B cell (primary cell): Measurements from ENCODE around the gene NR4A1. TPM values are rescaled to one million over a fixed set of nuclear protein-coding genes. Genes with fewer than 3 reads are reported as not detected.

Experiments
- ATAC-seq: fragments of 200-7000 bp; cut with Tn5 transposase; one replicate; pipeline ENCODE4 v1.10.0; 2021; ENCODE audit warnings: low read depth, mild to moderate bottlenecking, moderate number of reproducible peaks, moderate library complexity
- CTCF ChIA-PET: fragments of 350-600 bp; sonication (Branson Sonifier 250); formaldehyde crosslinking; loops from one replicate; lab custom pipeline; 2021; ENCODE audit warnings: antibody characterized with exemption, inconsistent platforms; lab: Charles Lee
- POLR2A ChIA-PET: fragments of 350-600 bp; sonication (Branson Sonifier 250); formaldehyde crosslinking; loops from one replicate; lab custom pipeline; 2021; ENCODE audit warnings: antibody characterized with exemption; lab: Charles Lee
- DNase-seq: peaks from one replicate; pipeline ENCODE4 v3.0.0; 2013
- H2AFZ ChIP-seq: 2 replicates; pipeline ENCODE4 v1.6.1; 2012; ENCODE audit warnings: mild to moderate bottlenecking, low read depth, low read length; ENCODE audit not compliant: insufficient read depth, poor library complexity, severe bottlenecking
- H3K27ac ChIP-seq, 2 donors: 1 replicate in 1 of 2; 2 replicates in 1 of 2; pipeline ENCODE4 v1.5.1; 2012 to 2013; ENCODE audit warnings: low read length in 2 of 2, mild to moderate bottlenecking in 2 of 2, moderate library complexity in 1 of 2
- H3K27me3 ChIP-seq, 4 experiments: fragments of 200-600 bp in 1 of 4; sonication (generic) in 1 of 4; replicated peaks in 1 of 4; 1 replicate in 2 of 4; 2 replicates in 2 of 4; pipeline versions ENCODE4 v1.6.1 to v1.7.0; 2013 to 2016; ENCODE audit warnings: low read length in 3 of 4, mild to moderate bottlenecking in 2 of 4, mixed read lengths in 1 of 4, moderate library complexity in 1 of 4; ENCODE audit not compliant: insufficient read depth in 4 of 4, control insufficient read depth in 3 of 4; ENCODE audit errors: control extremely low read depth in 1 of 4
- H3K36me3 ChIP-seq, 2 experiments: replicated peaks in 1 of 2; 1 replicate in 1 of 2; 2 replicates in 1 of 2; pipeline versions ENCODE4 v1.6.1 to v1.7.1; 2013; ENCODE audit warnings: low read length in 1 of 2; ENCODE audit not compliant: insufficient read depth in 2 of 2, control insufficient read depth in 1 of 2; ENCODE audit errors: control extremely low read depth in 1 of 2, extremely low read depth in 1 of 2
- H3K4me1 ChIP-seq, 2 donors: fragments of 200-600 bp in 1 of 2; sonication (generic) in 1 of 2; 1 replicate in 1 of 2; 2 replicates in 1 of 2; pipeline versions ENCODE4 v1.5.1 to v1.6.1; 2013 to 2017; ENCODE audit warnings: low read length in 2 of 2; ENCODE audit not compliant: control insufficient read depth in 2 of 2, insufficient read depth in 2 of 2
- H3K4me2 ChIP-seq: replicated peaks from 2 replicates; pipeline ENCODE3; 2012; ENCODE audit warnings: mild to moderate bottlenecking, low read depth, low read length; ENCODE audit not compliant: poor library complexity, severe bottlenecking
- H3K4me3 ChIP-seq, 5 experiments: fragments of 200-600 bp in 1 of 5; sonication (generic) in 1 of 5; 1 replicate in 3 of 5; 2 replicates in 2 of 5; pipeline versions ENCODE4 v1.5.1 to v1.7.0; 2011 to 2016; ENCODE audit warnings: low read length in 4 of 5, mild to moderate bottlenecking in 4 of 5, low read depth in 2 of 5, control low read depth in 1 of 5, moderate library complexity in 1 of 5; ENCODE audit not compliant: insufficient read depth in 1 of 5; ENCODE audit errors: control extremely low read depth in 1 of 5, extremely low read depth in 1 of 5
- H3K79me2 ChIP-seq: fragments of 200-600 bp; sonication (generic); one replicate; pipeline ENCODE4 v1.6.0; 2016; ENCODE audit warnings: low read length; ENCODE audit not compliant: control insufficient read depth, insufficient read depth
- H3K9ac ChIP-seq: fragments of 200-600 bp; sonication (generic); 2 replicates; pipeline ENCODE4 v1.6.1; 2017; ENCODE audit warnings: mild to moderate bottlenecking, low read length, moderate library complexity
- H3K9me3 ChIP-seq, 3 donors: one replicate each; pipeline versions ENCODE4 v1.6.1 to v1.7.1; 2013; ENCODE audit warnings: low read length in 2 of 3; ENCODE audit not compliant: control insufficient read depth in 2 of 3, insufficient read depth in 1 of 3; ENCODE audit errors: control extremely low read depth in 1 of 3
- H4K20me1 ChIP-seq: 2 replicates; pipeline ENCODE4 v1.6.0; 2012; ENCODE audit warnings: mild to moderate bottlenecking, low read length; ENCODE audit not compliant: insufficient read depth, control insufficient read depth, poor library complexity, severe bottlenecking
- H3K27ac Mint-ChIP-seq: one replicate; pipeline ENCODE4 v1.8.0; 2021; ENCODE audit warnings: mixed read lengths
- H3K27me3 Mint-ChIP-seq: one replicate; pipeline ENCODE4 v1.8.0; 2021; ENCODE audit warnings: mixed read lengths
- H3K4me1 Mint-ChIP-seq: one replicate; pipeline ENCODE4 v1.8.0; 2021; ENCODE audit warnings: mixed read lengths
- H3K4me3 Mint-ChIP-seq: one replicate; pipeline ENCODE4 v1.8.0; 2021; ENCODE audit warnings: mixed read lengths
- H3K9me3 Mint-ChIP-seq: one replicate; pipeline ENCODE4 v1.8.0; 2022; ENCODE audit warnings: mixed read lengths; ENCODE audit not compliant: insufficient read depth
- CTCF ChIP-seq: fragments of 200-600 bp; IDR thresholded peaks from one replicate; pipeline ENCODE4 v1.8.0; 2022; ENCODE audit warnings: antibody characterized with exemption, mild to moderate bottlenecking
- EZH2 ChIP-seq: IDR thresholded peaks from 2 replicates; pipeline ENCODE4 v1.6.1; 2012; ENCODE audit warnings: borderline replicate concordance, low read depth, mild to moderate bottlenecking, moderate library complexity, low read length; ENCODE audit not compliant: insufficient read depth, poor library complexity, severe bottlenecking
- WGBS: methylation state at CpG from one replicate; pipeline ENCODE4 v1.1.5; 2013; ENCODE audit warnings: missing lambda C conversion rate; ENCODE audit not compliant: insufficient coverage; 5-methylcytosine and 5-hydroxymethylcytosine counted together
- intact Hi-C: fragments of 100-400 bp; cut with micrococcal nuclease; formaldehyde crosslinking; loops from one replicate; pipeline ENCODE4 v1.10.0; 2022
- polyA plus RNA-seq: library from polyadenylated mRNA; depleted of rRNA; stranded (reverse); fragments of >200 nt; gene quantifications from 2 replicates; pipeline ENCODE4 v1.2.3, GENCODE V29; 2012
- total RNA-seq, 2 donors: library from RNA; stranded (reverse); fragments of 120-200 nt in 1 of 2; gene quantifications; 1 replicate in 1 of 2; 2 replicates in 1 of 2; pipeline versions ENCODE4 v1.2.3 to v1.2.4, GENCODE V29; 2013 to 2022

NR4A1 gene
- total and polyA plus RNA-seq, 2 donors (not counting 1 experiment from before 2014, with no cell fraction given), result 43.2 to 470 TPM

GRCh38 chr12:52046859-52047258 lies 4.4 kb upstream of the NR4A1 start:
- no peak for ATAC-seq
- WGBS, result 100% methylated on average over 3 of the region's 7 CpGs

More at GRCh38 chr12:52046859-52047258, 4.4 kb upstream of the NR4A1 start:
- Mint-ChIP-seq H3K9me3 (no peaks in the 10 kb centered on the region), H3K27me3 (no peaks in the 10 kb centered on the region), H3K27ac (no peak overlapping the region), H3K4me3 (no peak overlapping the region), H3K4me1 (peaks cover 43% of the 10 kb centered on the region)
- H3K9me3 ChIP-seq, result no peaks in the 10 kb centered on the region
- CTCF ChIA-PET, result interaction anchor here (0.7 to 32.6 kb wide), 5 partner anchors 17 to 70 kb away, joined by 3 to 1315 read pairs (median 19); partner anchors contain the start of genes ATG101 and SMIM41
- H3K4me3 ChIP-seq, result no peak overlapping the region
- H3K4me1 ChIP-seq, result peaks cover 32 to 50% of the 10 kb centered on the region in 2 donors
- POLR2A ChIA-PET, result interaction anchor here (1.2 kb wide), 1 partner anchor 14 kb away, joined by 4 read pairs; no protein-coding TSS in a partner anchor
- H3K79me2 ChIP-seq, result peaks cover 50% of the 10 kb centered on the region
- DNase-seq, result no peak
- intact Hi-C loops, result no loop called here
- H3K4me2 ChIP-seq, result no peak overlapping the region
- H2AFZ ChIP-seq, result no peak overlapping the region
- H3K9ac ChIP-seq, result no peak overlapping the region
- H3K27me3 ChIP-seq, result no peaks in the 10 kb centered on the region
- no peak overlapping the region for H3K27ac ChIP-seq
- H4K20me1 ChIP-seq, result peaks cover 5% of the 10 kb centered on the region
- TF ChIP-seq EZH2 (no peak), CTCF (no peak)
- no peaks in the 10 kb centered on the region for H3K36me3 ChIP-seq
